Liver (tissue), 9 donors: ENCODE data around the gene SERPINE2. TPM values are rescaled to one million over a fixed set of nuclear protein-coding genes. Genes with fewer than 3 reads are reported as not detected.

Experiments used
- DNase-seq: peaks from one replicate; pipeline ENCODE4 v3.0.0-alpha.2; 2017; ENCODE audit warnings: low spot score
- H3K27ac ChIP-seq, 2 donors: one replicate each; pipeline ENCODE4 v1.7.0; 2013; ENCODE audit warnings: inconsistent platforms in 2 of 2, low read length in 2 of 2, control low read depth in 1 of 2, low read depth in 1 of 2, mild to moderate bottlenecking in 1 of 2
- H3K27me3 ChIP-seq, 4 donors: one replicate each; pipeline versions ENCODE4 v1.6.1 to v1.7.0; 2013; ENCODE audit warnings: low read length in 3 of 4, inconsistent platforms in 1 of 4, mild to moderate bottlenecking in 1 of 4, moderate library complexity in 1 of 4; ENCODE audit not compliant: control insufficient read depth in 4 of 4, insufficient read depth in 4 of 4
- H3K36me3 ChIP-seq, 4 donors: one replicate each; pipeline versions ENCODE4 v1.6.1 to v1.7.0; 2013; ENCODE audit warnings: low read length in 3 of 4, mild to moderate bottlenecking in 3 of 4, low read depth in 1 of 4, moderate library complexity in 1 of 4; ENCODE audit not compliant: control insufficient read depth in 4 of 4, insufficient read depth in 3 of 4
- H3K4me1 ChIP-seq, 4 donors: one replicate each; pipeline versions ENCODE4 v1.6.1 to v1.7.0; 2013; ENCODE audit warnings: low read length in 3 of 4, mild to moderate bottlenecking in 3 of 4, moderate library complexity in 1 of 4; ENCODE audit not compliant: control insufficient read depth in 4 of 4, insufficient read depth in 4 of 4
- H3K4me3 ChIP-seq, 3 donors: one replicate each; pipeline versions ENCODE4 v1.6.1 to v1.7.0; 2013; ENCODE audit warnings: low read length in 3 of 3, control low read depth in 1 of 3, low read depth in 1 of 3, mild to moderate bottlenecking in 1 of 3
- H3K9ac ChIP-seq, 2 donors: one replicate each; pipeline ENCODE4 v1.7.0; 2013; ENCODE audit warnings: low read length in 2 of 2, mild to moderate bottlenecking in 2 of 2, moderate library complexity in 2 of 2, control low read depth in 1 of 2, low read depth in 1 of 2
- H3K9me3 ChIP-seq, 4 donors: one replicate each; pipeline versions ENCODE4 v1.6.1 to v1.7.0; 2013; ENCODE audit warnings: low read length in 3 of 4; ENCODE audit not compliant: control insufficient read depth in 4 of 4
- ATF3 ChIP-seq: IDR thresholded peaks from 2 replicates; pipeline ENCODE4 v1.6.1; 2016; ENCODE audit warnings: antibody characterized with exemption
- CTCF ChIP-seq: fragments of 150-350 bp; IDR thresholded peaks from 2 replicates; pipeline ENCODE4 v1.5.1; 2017; ENCODE audit warnings: improper control_type of control experiment, low read depth, low read length; ENCODE audit not compliant: missing input control
- EGR1 ChIP-seq, 2 donors: IDR thresholded peaks; 2 replicates each; pipeline ENCODE4 v1.6.1; 2016 to 2018; ENCODE audit warnings: antibody characterized with exemption in 2 of 2, low read depth in 2 of 2
- FOXA1 ChIP-seq: IDR thresholded peaks from 2 replicates; pipeline ENCODE4 v1.6.1; 2016; ENCODE audit warnings: antibody characterized with exemption
- FOXA2 ChIP-seq: IDR thresholded peaks from 2 replicates; pipeline ENCODE4 v1.6.1; 2016; ENCODE audit warnings: antibody characterized with exemption
- GABPA ChIP-seq, 2 donors: IDR thresholded peaks in 1 of 2; conservative IDR thresholded peaks in 1 of 2; 2 replicates each; pipeline ENCODE4 v1.6.1; 2016; ENCODE audit warnings: antibody characterized with exemption in 2 of 2, mild to moderate bottlenecking in 1 of 2, moderate library complexity in 1 of 2
- HNF4A ChIP-seq, 2 donors: conservative IDR thresholded peaks; 2 replicates each; pipeline ENCODE4 v1.6.1; 2016; ENCODE audit warnings: antibody characterized with exemption in 2 of 2, mild to moderate bottlenecking in 2 of 2
- HNF4G ChIP-seq: IDR thresholded peaks from 2 replicates; pipeline ENCODE4 v1.6.1; 2016; ENCODE audit warnings: antibody characterized with exemption
- JUND ChIP-seq, 2 donors: IDR thresholded peaks; 2 replicates each; pipeline ENCODE4 v1.6.1; 2016; ENCODE audit warnings: antibody characterized with exemption in 2 of 2
- MAX ChIP-seq: IDR thresholded peaks from 2 replicates; pipeline ENCODE4 v1.6.1; 2016; ENCODE audit warnings: antibody characterized with exemption
- RAD21 ChIP-seq, 2 donors: IDR thresholded peaks; 2 replicates each; pipeline ENCODE4 v1.6.1; 2016; ENCODE audit warnings: antibody characterized with exemption in 2 of 2, mild to moderate bottlenecking in 2 of 2
- REST ChIP-seq: IDR thresholded peaks from 2 replicates; pipeline ENCODE4 v1.6.1; 2016; ENCODE audit warnings: antibody characterized with exemption, mild to moderate bottlenecking
- RXRA ChIP-seq, 2 donors: IDR thresholded peaks; 2 replicates each; pipeline ENCODE4 v1.6.1; 2017 to 2018; ENCODE audit warnings: antibody characterized with exemption in 2 of 2, mild to moderate bottlenecking in 1 of 2
- SP1 ChIP-seq: IDR thresholded peaks from 2 replicates; pipeline ENCODE4 v1.6.1; 2018; ENCODE audit warnings: antibody characterized with exemption, mild to moderate bottlenecking
- TAF1 ChIP-seq: conservative IDR thresholded peaks from 2 replicates; pipeline ENCODE4 v1.6.1; 2016; ENCODE audit warnings: antibody characterized with exemption, mild to moderate bottlenecking
- ZBTB33 ChIP-seq: IDR thresholded peaks from 2 replicates; pipeline ENCODE4 v1.6.1; 2016; ENCODE audit warnings: antibody characterized with exemption
- WGBS: extraction: QIAGEN DNeasy Blood & Tissue Kit; methylation state at CpG from one replicate; pipeline ENCODE4 v1.1.7; 2013; 5-methylcytosine and 5-hydroxymethylcytosine counted together
- polyA plus RNA-seq, 2 donors: library from polyadenylated mRNA; stranded (reverse) in 1 of 2; unstranded in 1 of 2; fragments of 200-250 nt in 1 of 2; fragments of >200 nt in 1 of 2; fragmentation: Nextera tagmentation in 1 of 2; extraction: Ambion mirVana in 1 of 2; gene quantifications; one replicate each; pipeline versions ENCODE4 v1.2.1 to v1.2.3, GENCODE V29; 2013 to 2015
- total RNA-seq, 2 donors: library from RNA; depleted of rRNA; stranded (reverse); fragments of >200 nt; gene quantifications; one replicate each; pipeline ENCODE4 v1.2.3, GENCODE V29; 2014
- donor health status: healthy.
- donor health status: healthy.
- donor health status: healthy.
- donor health status: healthy.
- donor health status: healthy.

Gene SERPINE2
- total and polyA plus RNA-seq, 4 donors = 0.92 to 4.8 (median 2.3) TPM

GRCh38 chr2:223994562-223995162, 44.4 kb downstream of the SERPINE2 start:
- H3K36me3 ChIP-seq = no peaks in the 10 kb centered on the region
- WGBS = 82% methylated on average over 4 of the region's 4 CpGs
- no peak for DNase-seq
- H3K9ac ChIP-seq = no peak overlapping the region
- H3K9me3 ChIP-seq = no peaks in the 10 kb centered on the region
- no peak overlapping the region for H3K4me3 ChIP-seq
- no peak overlapping the region for H3K27ac ChIP-seq
- TF ChIP-seq SP1 (no peak), HNF4G (no peak), MAX (no peak), RXRA (IDR thresholded peaks at IDR 0.05) (no peak), EGR1 (IDR thresholded peaks at IDR 0.05; ENCODE audit: low read depth in 2 of 2) (no peak), FOXA2 (no peak), ATF3 (no peak), ZBTB33 (no peak), HNF4A (conservative IDR thresholded peaks at IDR 0.05) (no peak), JUND (IDR thresholded peaks at IDR 0.05) (no peak), CTCF (no peak), GABPA (IDR thresholded peaks at IDR 0.05 in 1 of 2, conservative IDR thresholded peaks at IDR 0.05 in 1 of 2) (no peak)
- H3K27me3 ChIP-seq = no peaks in the 10 kb centered on the region
- peaks cover 0 to 3% (median 0%) of the 10 kb centered on the region in 4 donors for H3K4me1 ChIP-seq

GRCh38 chr2:223993634-223994232, 45.4 kb downstream of the SERPINE2 start:
- Histone ChIP-seq H3K27me3 (no peaks in the 10 kb centered on the region), H3K27ac (no peak overlapping the region), H3K4me1 (peaks cover 0 to 3% (median 0%) of the 10 kb centered on the region in 4 donors), H3K9me3 (no peaks in the 10 kb centered on the region), H3K36me3 (no peaks in the 10 kb centered on the region), H3K4me3 (no peak overlapping the region), H3K9ac (no peak overlapping the region)
- 31% methylated on average over 5 of the region's 5 CpGs for WGBS
- no peak for DNase-seq
- TF ChIP-seq REST = no peak
- no peak for TF ChIP-seq FOXA2
- TF ChIP-seq SP1 = no peak
- no peak for TF ChIP-seq ZBTB33
- TF ChIP-seq HNF4A (conservative IDR thresholded peaks at IDR 0.05) = no peak
- TF ChIP-seq MAX = no peak
- no peak for TF ChIP-seq FOXA1
- no peak for TF ChIP-seq HNF4G
- TF ChIP-seq TAF1 = no peak
- no peak for TF ChIP-seq EGR1 (IDR thresholded peaks at IDR 0.05; ENCODE audit: low read depth in 2 of 2)
- TF ChIP-seq CTCF = peak; percentile 77
- TF ChIP-seq ATF3 = no peak
- TF ChIP-seq RXRA (IDR thresholded peaks at IDR 0.05) = no peak
- no peak for TF ChIP-seq JUND (IDR thresholded peaks at IDR 0.05)
- no peak for TF ChIP-seq GABPA (IDR thresholded peaks at IDR 0.05 in 1 of 2, conservative IDR thresholded peaks at IDR 0.05 in 1 of 2)
- peak; percentile 88 to 95 for TF ChIP-seq RAD21 (IDR thresholded peaks at IDR 0.05)
